Tibial nerve (tissue), 4 donors: ENCODE measurements around the gene RARB. TPM values are rescaled to one million over a fixed set of nuclear protein-coding genes. Genes with fewer than 3 reads are reported as not detected.

Experiments used
- DNase-seq, 2 donors: peaks; one replicate each; pipeline ENCODE4 v3.0.0-alpha.2; 2019; ENCODE audit warnings: low spot score in 2 of 2
- H3K27ac ChIP-seq, 4 donors: fragments of 200-600 bp; sonication (generic) in 3 of 4; one replicate each; pipeline ENCODE4 v1.5.1; 2017 to 2019; ENCODE audit warnings: mild to moderate bottlenecking in 1 of 4
- H3K27me3 ChIP-seq, 2 donors: fragments of 200-600 bp; sonication (generic) in 1 of 2; one replicate each; pipeline versions ENCODE4 v1.5.1 to v1.6.0; 2017 to 2019
- H3K36me3 ChIP-seq, 3 donors: fragments of 200-600 bp; sonication (generic); one replicate each; pipeline ENCODE4 v1.5.1; 2018 to 2019
- H3K4me1 ChIP-seq, 4 donors: fragments of 200-600 bp; sonication (generic) in 3 of 4; one replicate each; pipeline ENCODE4 v1.5.1; 2017 to 2019
- H3K4me3 ChIP-seq, 4 donors: fragments of 200-600 bp; sonication (generic) in 3 of 4; one replicate each; pipeline ENCODE4 v1.5.1; 2017 to 2019; ENCODE audit warnings: mild to moderate bottlenecking in 1 of 4, moderate library complexity in 1 of 4
- H3K9me3 ChIP-seq, 4 donors: fragments of 200-600 bp; sonication (generic) in 3 of 4; one replicate each; pipeline ENCODE4 v1.5.1; 2017 to 2019
- CTCF ChIP-seq, 5 experiments: fragments of 200-600 bp in 3 of 5; fragments of 450-650 bp in 2 of 5; sonication (generic) in 3 of 5; IDR thresholded peaks; one replicate each; pipeline ENCODE4 v1.5.1; 2016 to 2019; ENCODE audit warnings: antibody characterized with exemption in 5 of 5, mild to moderate bottlenecking in 3 of 5, moderate library complexity in 2 of 5
- EP300 ChIP-seq, 2 donors: sonication (generic); formaldehyde crosslinking; IDR thresholded peaks; one replicate each; pipeline ENCODE4 v1.6.1; 2017; ENCODE audit warnings: antibody characterized with exemption in 2 of 2, mild to moderate bottlenecking in 1 of 2
- POLR2A ChIP-seq, 2 donors: fragments of 450-650 bp; IDR thresholded peaks; one replicate each; pipeline ENCODE4 v1.6.1; 2017; ENCODE audit warnings: antibody characterized with exemption in 2 of 2, mild to moderate bottlenecking in 2 of 2, moderate library complexity in 2 of 2
- WGBS, 2 donors: methylation state at CpG; one replicate each; pipeline ENCODE4 v1.1.5; 2018; 5-methylcytosine and 5-hydroxymethylcytosine counted together
- total RNA-seq, 4 donors: library from RNA; depleted of rRNA; stranded (reverse); fragments of >200 nt; gene quantifications; one replicate each; pipeline ENCODE4 v1.1.0, GENCODE V29; 2016

The RARB gene
- total RNA-seq, 4 donors from 2014 or later, result 9.3 to 22.6 (median 15.1) TPM

DNA sequence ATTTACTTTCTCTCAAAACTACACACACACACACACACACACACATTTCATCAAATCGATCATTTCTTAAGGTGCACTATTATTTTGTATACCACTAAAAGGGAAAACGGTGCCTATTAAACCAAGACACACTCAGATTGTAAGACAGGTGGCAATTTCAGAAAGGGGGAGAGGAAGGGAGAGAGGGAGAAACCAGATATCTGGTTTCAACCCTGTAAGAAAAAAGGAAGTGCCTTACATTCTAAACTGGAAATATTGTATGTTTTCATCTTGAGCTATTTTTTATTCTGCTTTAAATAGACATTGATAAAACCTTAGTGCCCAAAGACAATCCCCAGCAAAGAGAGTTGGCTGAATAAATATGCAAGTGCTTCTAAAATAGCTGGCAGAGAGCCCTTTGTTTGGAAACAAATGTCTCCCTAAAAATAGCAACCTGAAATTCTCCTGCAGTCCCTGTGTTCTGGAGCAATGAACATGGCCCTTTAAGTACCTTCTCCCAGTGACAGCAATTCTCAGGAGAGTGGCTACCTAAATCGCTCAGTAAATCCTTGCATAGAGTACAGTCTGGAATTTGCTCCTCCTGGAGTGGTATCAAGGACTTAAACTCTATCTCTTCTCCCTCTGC, 85.7 kb downstream of the RARB start:
- Histone ChIP-seq H3K9me3 (peaks cover 0 to 4% (median 0%) of the 10 kb centered on the region in 4 donors), H3K27me3 (no peaks in the 10 kb centered on the region), H3K36me3 (no peaks in the 10 kb centered on the region), H3K27ac (no peak overlapping the region), H3K4me1 (peaks cover 0 to 25% (median 0%) of the 10 kb centered on the region in 4 donors), H3K4me3 (no peak overlapping the region)
- 61 to 65% methylated on average over 3 of the region's 3 CpGs for whole genome bisulfite sequencing, 2 donors
- TF ChIP-seq CTCF (IDR thresholded peaks at IDR 0.05) (no peak), EP300 (IDR thresholded peaks at IDR 0.05) (no peak)
- DNase-seq, result no peak

DNA sequence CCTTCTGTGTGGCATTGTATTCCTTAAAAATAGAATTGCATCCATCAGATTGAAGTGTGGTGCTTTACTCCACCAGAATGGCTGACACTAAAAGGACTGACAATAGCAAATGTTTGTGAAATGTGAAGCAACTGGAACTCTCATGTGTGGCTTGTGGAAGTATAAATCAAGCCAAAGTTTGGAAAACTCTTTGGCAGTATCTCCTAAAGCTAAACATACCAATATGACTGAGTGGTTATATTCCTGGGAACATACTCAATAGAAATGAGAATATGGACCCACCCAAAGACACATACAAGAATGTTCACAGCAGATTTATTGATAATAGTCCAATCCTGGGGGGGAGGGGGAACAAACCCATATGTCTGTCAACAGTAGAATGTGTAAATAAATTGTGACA, 87.1 kb downstream of the RARB start:
- TF ChIP-seq POLR2A (IDR thresholded peaks at IDR 0.05) (no peak), EP300 (IDR thresholded peaks at IDR 0.05) (no peak), CTCF (IDR thresholded peaks at IDR 0.05) (no peak)
- peaks cover 0 to 11% (median 0%) of the 10 kb centered on the region in 4 donors for H3K4me1 ChIP-seq
- H3K4me3 ChIP-seq, result no peak overlapping the region
- DNase-seq, result no peak
- no peak overlapping the region for H3K27ac ChIP-seq
- H3K36me3 ChIP-seq, result no peaks in the 10 kb centered on the region
- H3K27me3 ChIP-seq, result no peaks in the 10 kb centered on the region
- peaks cover 0 to 4% (median 0%) of the 10 kb centered on the region in 4 donors for H3K9me3 ChIP-seq

DNA sequence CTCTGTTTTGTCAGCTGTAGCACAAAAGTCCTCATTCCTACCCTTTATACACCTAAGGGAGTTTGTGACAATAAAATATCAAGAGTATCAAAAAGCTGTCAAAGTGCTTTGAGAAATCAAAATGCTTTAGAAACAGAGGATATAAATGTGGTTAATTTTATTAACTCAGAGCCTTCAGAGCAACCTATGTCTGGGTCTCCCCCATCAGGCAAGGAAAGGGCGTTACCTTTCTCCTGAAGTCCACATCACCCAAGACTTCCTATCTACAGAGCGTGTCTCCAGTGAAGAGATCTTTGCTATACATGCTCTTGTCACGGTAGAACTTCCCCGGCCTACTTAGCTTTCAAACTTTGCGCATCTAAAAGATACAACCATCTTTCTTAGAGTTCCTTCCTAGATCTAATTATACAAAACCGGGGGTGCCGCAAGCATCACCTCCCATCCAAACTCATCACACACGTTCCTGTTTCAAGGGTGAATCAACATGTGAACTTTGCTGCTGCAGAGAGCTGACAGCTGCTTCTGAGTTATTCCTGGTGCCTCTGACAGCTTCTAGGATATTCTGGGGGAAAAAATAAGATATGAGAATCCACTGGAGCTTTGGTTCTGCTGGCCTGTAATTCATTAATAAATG, 93.0 kb downstream of the RARB start:
- no peaks in the 10 kb centered on the region for H3K27me3 ChIP-seq
- no peak overlapping the region for H3K4me3 ChIP-seq
- TF ChIP-seq POLR2A (IDR thresholded peaks at IDR 0.05) (no peak), CTCF (IDR thresholded peaks at IDR 0.05) (no peak), EP300 (IDR thresholded peaks at IDR 0.05) (no peak)
- WGBS, 2 donors, result 91 to 92% methylated on average over 8 of the region's 8 CpGs
- DNase-seq, result no peak
- H3K27ac ChIP-seq, result no peak overlapping the region
- H3K9me3 ChIP-seq, result no peaks in the 10 kb centered on the region
- peaks cover 0 to 7% (median 0%) of the 10 kb centered on the region in 4 donors for H3K4me1 ChIP-seq
- H3K36me3 ChIP-seq, result no peaks in the 10 kb centered on the region

DNA sequence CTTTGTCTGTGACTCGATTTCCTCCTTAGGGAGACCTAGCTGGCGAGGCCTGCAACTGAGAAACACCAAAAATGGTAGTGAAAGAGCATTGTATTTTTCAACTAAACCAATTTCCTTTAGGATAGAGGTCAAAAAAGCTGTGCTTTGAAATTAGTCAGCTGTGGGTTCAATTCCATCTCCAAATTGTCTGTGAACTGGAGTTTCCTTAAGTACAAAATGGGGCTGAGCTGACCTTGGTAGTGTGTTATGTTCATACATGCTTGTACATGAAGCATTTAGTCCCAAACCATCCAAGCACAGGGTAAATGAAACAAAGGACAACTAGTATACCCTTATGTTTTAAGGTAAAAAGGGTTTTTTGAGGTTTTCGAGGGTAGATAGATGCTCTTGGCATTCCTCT, 99.3 kb downstream of the RARB start:
- no peak overlapping the region for H3K27ac ChIP-seq

More for the DNA sequence above, 99.3 kb downstream of the RARB start:
- no peak overlapping the region for H3K4me3 ChIP-seq
- no peak for DNase-seq
- no peaks in the 10 kb centered on the region for H3K27me3 ChIP-seq
- WGBS, 2 donors, result 81 to 95% methylated on average over 3 of the region's 3 CpGs
- H3K4me1 ChIP-seq, result peaks cover 0 to 7% (median 0%) of the 10 kb centered on the region in 4 donors
- peaks cover 0 to 19% (median 0%) of the 10 kb centered on the region in 3 donors for H3K36me3 ChIP-seq
- TF ChIP-seq POLR2A (IDR thresholded peaks at IDR 0.05) (no peak), EP300 (IDR thresholded peaks at IDR 0.05) (no peak), CTCF (IDR thresholded peaks at IDR 0.05) (no peak)
- H3K9me3 ChIP-seq, result peaks cover 0 to 13% (median 0%) of the 10 kb centered on the region in 4 donors
